LNCaP clone FGC (cell line): ENCODE measurements around the gene SMARCC1.

Experiments used
- DNase-seq: peaks from one replicate; pipeline ENCODE4 v3.0.0-alpha.2; 2011; ENCODE audit warnings: low read depth
- H3K4me3 ChIP-seq: 2 replicates; pipeline ENCODE4 v1.5.1; 2011; ENCODE audit warnings: mild to moderate bottlenecking, low read depth, low read length, control low read depth
- CTCF ChIP-seq: IDR thresholded peaks from 2 replicates; pipeline ENCODE4 v1.5.1; 2012; ENCODE audit warnings: mild to moderate bottlenecking; ENCODE audit not compliant: control insufficient read depth, insufficient read depth; ENCODE audit errors: extremely low read depth

Gene SMARCC1

GRCh38 chr3:47701388-47701787 is 80.3 kb downstream of the SMARCC1 start:
- H3K4me3 ChIP-seq = no peak overlapping the region
- DNase-seq = no peak
- TF ChIP-seq CTCF = no peak

DNA sequence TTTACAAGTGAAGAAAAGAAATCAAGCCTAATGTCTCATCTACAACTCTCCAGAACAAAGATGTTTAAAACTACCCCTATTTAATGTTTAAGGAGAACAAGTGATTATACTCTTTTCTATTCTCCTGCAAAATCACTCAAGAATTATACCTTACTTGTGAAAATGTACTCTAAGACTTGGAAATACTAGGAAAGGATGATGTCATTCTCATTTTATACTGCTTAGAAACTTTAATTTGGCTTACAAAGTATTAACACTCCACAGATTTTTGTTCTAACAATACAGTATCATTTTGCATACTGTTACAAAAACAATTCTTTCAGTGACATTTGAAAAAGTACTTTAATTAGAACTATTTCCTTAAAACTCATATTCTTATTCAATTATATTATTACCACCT is 89.5 kb downstream of the SMARCC1 start:
- no peak for TF ChIP-seq CTCF
- DNase-seq = no peak
- no peak overlapping the region for H3K4me3 ChIP-seq

- no peak for TF ChIP-seq CTCF
- DNase-seq = no peak
- no peak overlapping the region for H3K4me3 ChIP-seq
These were observed 93.2 kb downstream of the SMARCC1 start for GRCh38 chr3:47688488-47688887.

DNA sequence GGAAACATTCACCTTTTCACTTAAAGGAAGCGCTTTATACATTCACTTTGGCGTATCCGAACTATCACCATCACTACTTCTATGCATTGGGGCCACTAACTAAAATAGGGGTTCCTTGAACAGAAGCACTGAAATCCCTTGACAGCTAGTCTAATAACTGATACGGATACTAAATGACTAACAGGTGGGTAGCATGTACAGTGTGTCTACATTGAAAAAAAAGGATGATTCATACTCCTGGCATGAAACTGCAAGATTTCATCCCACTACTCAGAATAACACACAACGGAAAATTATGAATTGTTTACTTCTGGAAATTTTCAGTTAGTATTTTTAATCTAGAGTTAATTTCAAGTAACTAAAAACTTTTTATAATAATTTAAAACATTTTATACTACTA is 96.7 kb downstream of the SMARCC1 start:
- DNase-seq = no peak
- no peak for TF ChIP-seq CTCF
- H3K4me3 ChIP-seq = no peak overlapping the region

DNA sequence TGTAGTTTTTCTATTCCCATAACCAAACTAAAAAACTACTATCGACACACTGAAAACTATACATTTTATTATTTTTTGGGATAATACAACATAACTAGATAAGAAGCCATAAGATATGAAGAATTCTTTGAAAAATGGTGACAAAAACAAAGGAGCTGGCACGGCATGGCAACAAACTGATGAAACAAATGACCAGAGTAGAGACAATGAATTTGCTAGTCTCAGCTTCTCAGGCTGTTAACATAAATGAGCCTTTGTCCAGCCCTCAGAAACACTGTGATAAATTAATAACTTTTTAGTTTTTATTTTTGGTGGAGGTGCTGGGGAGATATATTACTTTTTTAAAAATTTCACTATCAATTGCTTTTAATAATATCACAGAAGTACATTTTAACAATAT is 100.7 kb downstream of the SMARCC1 start:
- no peak for DNase-seq
- H3K4me3 ChIP-seq = no peak overlapping the region
- no peak for TF ChIP-seq CTCF

GRCh38 chr3:47678446-47679338 is 103.0 kb downstream of the SMARCC1 start:
- no peak for DNase-seq
- no peak for TF ChIP-seq CTCF
- no peak overlapping the region for H3K4me3 ChIP-seq
